Nephron progenitor cell (in vitro differentiated cells): ENCODE measurements around the gene UCHL1.

ENCODE experiments used
- DNase-seq: peaks from one replicate; pipeline ENCODE4 v3.0.0; 2021
- H3K27ac Mint-ChIP-seq: 2 replicates; pipeline ENCODE4 v1.8.0; 2021; ENCODE audit warnings: mild to moderate bottlenecking, moderate library complexity, mixed read lengths
- H3K27me3 Mint-ChIP-seq: 2 replicates; pipeline ENCODE4 v1.8.0; 2021; ENCODE audit warnings: mild to moderate bottlenecking, low read depth, mixed read lengths; ENCODE audit not compliant: poor library complexity
- H3K36me3 Mint-ChIP-seq: 2 replicates; pipeline ENCODE4 v1.8.0; 2021; ENCODE audit warnings: low read depth, mixed read lengths
- H3K4me1 Mint-ChIP-seq: 2 replicates; pipeline ENCODE4 v1.8.0; 2021; ENCODE audit warnings: mixed read lengths
- H3K4me3 Mint-ChIP-seq: 2 replicates; pipeline ENCODE4 v1.8.0; 2021; ENCODE audit warnings: mild to moderate bottlenecking, moderate library complexity, mixed read lengths
- H3K9me3 Mint-ChIP-seq: 2 replicates; pipeline ENCODE4 v1.8.0; 2021; ENCODE audit warnings: mild to moderate bottlenecking, moderate library complexity, mixed read lengths
- CTCF ChIP-seq: fragments of 200-600 bp; sonication (generic); IDR thresholded peaks from 2 replicates; pipeline ENCODE4 v1.5.0; 2021; ENCODE audit warnings: antibody characterized with exemption

The UCHL1 gene

GRCh38 chr4:41221850-41222645 is 34.7 kb upstream of the UCHL1 start:
- Mint-ChIP-seq H3K27me3 (peaks cover 5% of the 10 kb centered on the region), H3K36me3 (no peaks in the 10 kb centered on the region), H3K9me3 (no peaks in the 10 kb centered on the region), H3K27ac (no peak overlapping the region), H3K4me1 (peaks cover 16% of the 10 kb centered on the region), H3K4me3 (no peak overlapping the region)
- no peak for TF ChIP-seq CTCF
- no peak for DNase-seq

GRCh38 chr4:41227902-41228301 is 28.8 kb upstream of the UCHL1 start:
- TF ChIP-seq CTCF: no peak
- H3K36me3 Mint-ChIP-seq: no peaks in the 10 kb centered on the region
- no peak overlapping the region for H3K4me3 Mint-ChIP-seq
- H3K4me1 Mint-ChIP-seq: peaks cover 2% of the 10 kb centered on the region
- no peak for DNase-seq
- H3K27ac Mint-ChIP-seq: no peak overlapping the region
- H3K27me3 Mint-ChIP-seq: peaks cover 2% of the 10 kb centered on the region
- no peaks in the 10 kb centered on the region for H3K9me3 Mint-ChIP-seq

- DNase-seq: no peak
- no peak overlapping the region for H3K4me3 Mint-ChIP-seq
- H3K4me1 Mint-ChIP-seq: no peaks in the 10 kb centered on the region
- H3K9me3 Mint-ChIP-seq: no peaks in the 10 kb centered on the region
- H3K36me3 Mint-ChIP-seq: no peaks in the 10 kb centered on the region
- TF ChIP-seq CTCF: no peak
- H3K27ac Mint-ChIP-seq: no peak overlapping the region
- peaks cover 6% of the 10 kb centered on the region for H3K27me3 Mint-ChIP-seq
Measured at GRCh38 chr4:41232406-41232805, 24.3 kb upstream of the UCHL1 start.

- H3K27me3 Mint-ChIP-seq: peaks cover 6% of the 10 kb centered on the region
- H3K27ac Mint-ChIP-seq: no peak overlapping the region
- H3K4me3 Mint-ChIP-seq: no peak overlapping the region
- no peaks in the 10 kb centered on the region for H3K36me3 Mint-ChIP-seq
- H3K9me3 Mint-ChIP-seq: no peaks in the 10 kb centered on the region
- no peaks in the 10 kb centered on the region for H3K4me1 Mint-ChIP-seq
- DNase-seq: no peak
- no peak for TF ChIP-seq CTCF
Measured at GRCh38 chr4:41232856-41233255, 23.9 kb upstream of the UCHL1 start.

GRCh38 chr4:41236032-41236431 is 20.7 kb upstream of the UCHL1 start:
- H3K9me3 Mint-ChIP-seq: no peaks in the 10 kb centered on the region
- H3K27ac Mint-ChIP-seq: no peak overlapping the region
- no peak for TF ChIP-seq CTCF
- H3K27me3 Mint-ChIP-seq: peaks cover 8% of the 10 kb centered on the region
- H3K36me3 Mint-ChIP-seq: no peaks in the 10 kb centered on the region
- no peak overlapping the region for H3K4me3 Mint-ChIP-seq
- no peak for DNase-seq
- no peaks in the 10 kb centered on the region for H3K4me1 Mint-ChIP-seq

GRCh38 chr4:41236508-41236907 is 20.2 kb upstream of the UCHL1 start:
- Mint-ChIP-seq H3K9me3 (no peaks in the 10 kb centered on the region), H3K4me1 (no peaks in the 10 kb centered on the region), H3K4me3 (no peak overlapping the region), H3K27me3 (peaks cover 8% of the 10 kb centered on the region), H3K36me3 (no peaks in the 10 kb centered on the region), H3K27ac (no peak overlapping the region)
- DNase-seq: no peak
- no peak for TF ChIP-seq CTCF
